PC-9 (cell line): ENCODE results near the gene RPGRIP1. TPM values are rescaled to one million over a fixed set of nuclear protein-coding genes. Genes with fewer than 3 reads are reported as not detected.

ENCODE experiments used
- BruUV-seq: library from RNA; stranded (reverse); fragments of 400-500 nt; replicated peaks from 2 replicates; lab custom pipeline; 2021; lab: Mats Ljungman, UMichigan
- CTCF ChIA-PET: fragments of 300-600 bp; sonication (Branson Sonifier 250); formaldehyde crosslinking; loops from one replicate; lab custom pipeline; 2022; ENCODE audit warnings: antibody characterized with exemption; lab: Charles Lee
- POLR2A ChIA-PET: fragments of 300-600 bp; sonication (Branson Sonifier 250); formaldehyde crosslinking; loops from one replicate; lab custom pipeline; 2022; ENCODE audit warnings: antibody characterized with exemption; ENCODE audit not compliant: unreplicated experiment; lab: Charles Lee
- DNase-seq, 2 experiments: peaks; one replicate each; pipeline versions ENCODE4 v3.0.0 to v3.0.0-alpha.2; 2015 to 2022; ENCODE audit warnings: mixed read lengths in 1 of 2
- H2AFZ ChIP-seq: fragments of 200-600 bp; sonication (generic); 2 replicates; pipeline ENCODE4 v1.8.1; 2017; ENCODE audit warnings: antibody characterized with exemption
- H3F3A ChIP-seq: fragments of 200-600 bp; sonication (generic); 2 replicates; pipeline ENCODE4 v1.8.1; 2017; ENCODE audit warnings: antibody characterized with exemption, mild to moderate bottlenecking, low read depth; ENCODE audit not compliant: insufficient read depth
- H3K27ac ChIP-seq: fragments of 200-600 bp; sonication (generic); 2 replicates; pipeline ENCODE4 v1.6.1; 2016; ENCODE audit warnings: mixed run types
- H3K27me3 ChIP-seq: fragments of 200-600 bp; sonication (generic); 2 replicates; pipeline ENCODE4 v1.6.1; 2016; ENCODE audit warnings: low read depth, mixed run types; ENCODE audit not compliant: insufficient read depth
- H3K36me3 ChIP-seq: fragments of 200-600 bp; sonication (generic); 2 replicates; pipeline ENCODE4 v1.6.1; 2016; ENCODE audit warnings: low read depth, mixed run types
- H3K4me1 ChIP-seq: fragments of 200-600 bp; sonication (generic); replicated peaks from 2 replicates; pipeline ENCODE4 v1.6.1; 2016; ENCODE audit warnings: mixed run types; ENCODE audit not compliant: insufficient read depth
- H3K4me2 ChIP-seq: fragments of 200-600 bp; sonication (generic); 2 replicates; pipeline ENCODE4 v1.6.1; 2017; ENCODE audit warnings: mixed run types
- H3K4me3 ChIP-seq: fragments of 200-600 bp; sonication (generic); 2 replicates; pipeline ENCODE4 v1.6.1; 2016; ENCODE audit warnings: mixed run types
- H3K79me2 ChIP-seq: fragments of 200-600 bp; sonication (generic); 2 replicates; pipeline ENCODE4 v1.6.1; 2017; ENCODE audit warnings: low read depth, mixed run types
- H3K9me2 ChIP-seq: fragments of 200-600 bp; sonication (generic); 2 replicates; pipeline ENCODE4 v1.8.1; 2017; ENCODE audit warnings: mild to moderate bottlenecking; ENCODE audit not compliant: insufficient read depth
- H3K9me3 ChIP-seq: fragments of 200-600 bp; sonication (generic); 2 replicates; pipeline ENCODE4 v1.8.1; 2016; ENCODE audit warnings: low read depth; ENCODE audit not compliant: insufficient read depth
- H4K20me1 ChIP-seq: fragments of 200-600 bp; sonication (generic); 2 replicates; pipeline ENCODE4 v1.8.1; 2017; ENCODE audit not compliant: insufficient read depth
- EZH2 ChIP-seq: fragments of 200-600 bp; sonication (generic); IDR thresholded peaks from 2 replicates; pipeline ENCODE4 v1.8.0; 2017; ENCODE audit warnings: antibody characterized with exemption, low read depth
- intact Hi-C: fragments of 100-400 bp; cut with micrococcal nuclease; formaldehyde crosslinking; loops from one replicate; pipeline ENCODE4 v1.10.0; 2022; ENCODE audit not compliant: unreplicated experiment
- total RNA-seq: library from RNA; stranded (reverse); gene quantifications from 2 replicates; pipeline ENCODE4 v1.2.3, GENCODE V29; 2021
- TF ChIP-seq, protein P1 (sequence below): fragments of 200-600 bp; sonication (generic); conservative IDR thresholded peaks from 2 replicates; pipeline ENCODE4 v1.6.1; 2017; ENCODE audit warnings: mixed run types, antibody characterized with exemption, mild to moderate bottlenecking, moderate library complexity

Gene RPGRIP1
- total RNA-seq, 1 experiment from 2014 or later = 2.1 TPM

- H3K9me2 ChIP-seq = no peaks in the 10 kb centered on the region
- BruUV-seq = no TSS peak
- no peaks in the 10 kb centered on the region for H3K27me3 ChIP-seq
- CTCF ChIA-PET = no interaction called here
- H3K36me3 ChIP-seq = no peaks in the 10 kb centered on the region
- no peaks in the 10 kb centered on the region; the same call in 1 of the 2 replicates for H3K4me1 ChIP-seq
- POLR2A ChIA-PET = no interaction called here
- TF ChIP-seq EZH2 = no peak
- TF ChIP-seq, protein P1, sequence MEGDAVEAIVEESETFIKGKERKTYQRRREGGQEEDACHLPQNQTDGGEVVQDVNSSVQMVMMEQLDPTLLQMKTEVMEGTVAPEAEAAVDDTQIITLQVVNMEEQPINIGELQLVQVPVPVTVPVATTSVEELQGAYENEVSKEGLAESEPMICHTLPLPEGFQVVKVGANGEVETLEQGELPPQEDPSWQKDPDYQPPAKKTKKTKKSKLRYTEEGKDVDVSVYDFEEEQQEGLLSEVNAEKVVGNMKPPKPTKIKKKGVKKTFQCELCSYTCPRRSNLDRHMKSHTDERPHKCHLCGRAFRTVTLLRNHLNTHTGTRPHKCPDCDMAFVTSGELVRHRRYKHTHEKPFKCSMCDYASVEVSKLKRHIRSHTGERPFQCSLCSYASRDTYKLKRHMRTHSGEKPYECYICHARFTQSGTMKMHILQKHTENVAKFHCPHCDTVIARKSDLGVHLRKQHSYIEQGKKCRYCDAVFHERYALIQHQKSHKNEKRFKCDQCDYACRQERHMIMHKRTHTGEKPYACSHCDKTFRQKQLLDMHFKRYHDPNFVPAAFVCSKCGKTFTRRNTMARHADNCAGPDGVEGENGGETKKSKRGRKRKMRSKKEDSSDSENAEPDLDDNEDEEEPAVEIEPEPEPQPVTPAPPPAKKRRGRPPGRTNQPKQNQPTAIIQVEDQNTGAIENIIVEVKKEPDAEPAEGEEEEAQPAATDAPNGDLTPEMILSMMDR = no peak
- DNase-seq = no peak
- no peak overlapping the region for H3K4me2 ChIP-seq
- H3K4me3 ChIP-seq = no peak overlapping the region
- intact Hi-C loops = no loop called here
- no peaks in the 10 kb centered on the region for H4K20me1 ChIP-seq
- H3K27ac ChIP-seq = no peak overlapping the region
- no peaks in the 10 kb centered on the region for H3K9me3 ChIP-seq
- H2AFZ ChIP-seq = no peak overlapping the region
- H3K79me2 ChIP-seq = no peaks in the 10 kb centered on the region
- H3F3A ChIP-seq = peaks cover under 1% of the 10 kb centered on the region
Measured at GRCh38 chr14:21313512-21313911, 33.6 kb downstream of the RPGRIP1 start.

- H3K27me3 ChIP-seq = no peaks in the 10 kb centered on the region
- intact Hi-C loops = no loop called here
Measured at GRCh38 chr14:21317398-21317797, 37.5 kb downstream of the RPGRIP1 start.

GRCh38 chr14:21320913-21321312 lies 41.0 kb downstream of the RPGRIP1 start:
- DNase-seq = no peak
- ChIA-PET CTCF (no interaction called here), POLR2A (interaction anchor here (0.6 kb wide), 1 partner anchor 12 kb away, joined by 6 read pairs; no protein-coding TSS in a partner anchor)
- no peaks in the 10 kb centered on the region for H3F3A ChIP-seq
- no peaks in the 10 kb centered on the region for H3K9me3 ChIP-seq
- H3K36me3 ChIP-seq = no peaks in the 10 kb centered on the region
- intact Hi-C loops = no loop called here
- no peaks in the 10 kb centered on the region for H4K20me1 ChIP-seq
- peak overlapping the region; percentile 55; the same call in 1 of the 2 replicates for H3K4me3 ChIP-seq
- H2AFZ ChIP-seq = no peak overlapping the region
- H3K4me2 ChIP-seq = peak overlapping the region; percentile 72
- H3K9me2 ChIP-seq = no peaks in the 10 kb centered on the region
- no TSS peak for BruUV-seq
- H3K27me3 ChIP-seq = no peaks in the 10 kb centered on the region
- H3K79me2 ChIP-seq = no peaks in the 10 kb centered on the region
- H3K27ac ChIP-seq = 0 out of 2 replicates have a peak overlapping the region, but pooled peaks have one; percentile 16
- TF ChIP-seq EZH2 = no peak
- TF ChIP-seq, protein P1 = no peak
- H3K4me1 ChIP-seq = peaks cover 13% of the 10 kb centered on the region

More at GRCh38 chr14:21317398-21317797, 37.5 kb downstream of the RPGRIP1 start:
- no peak for DNase-seq
- H3K4me3 ChIP-seq = no peak overlapping the region
- POLR2A ChIA-PET = no interaction called here
- H3K9me2 ChIP-seq = no peaks in the 10 kb centered on the region
- H3K27ac ChIP-seq = no peak overlapping the region
- no peaks in the 10 kb centered on the region for H3K36me3 ChIP-seq
- no peak for TF ChIP-seq EZH2
- TF ChIP-seq, protein P1 = no peak
- no peaks in the 10 kb centered on the region for H4K20me1 ChIP-seq
- H3K79me2 ChIP-seq = no peaks in the 10 kb centered on the region
- no peak overlapping the region for H3K4me2 ChIP-seq
- no peak overlapping the region for H2AFZ ChIP-seq
- peaks cover 13% of the 10 kb centered on the region for H3K4me1 ChIP-seq
- no TSS peak for BruUV-seq
- no peaks in the 10 kb centered on the region for H3K9me3 ChIP-seq
- CTCF ChIA-PET = no interaction called here
- no peaks in the 10 kb centered on the region for H3F3A ChIP-seq
